GM06990 (cell line): Measurements from ENCODE around the gene HDLBP.

Experiments
- DNase-seq: peaks from one replicate; pipeline ENCODE4 v3.0.0-alpha.2; 2011; ENCODE audit not compliant: insufficient read length; ENCODE audit errors: extremely low read depth
- H3K27me3 ChIP-seq: replicated peaks from 2 replicates; pipeline ENCODE4 v1.6.0; 2011; ENCODE audit warnings: low read length; ENCODE audit not compliant: control insufficient read depth, insufficient read depth
- H3K36me3 ChIP-seq: 2 replicates; pipeline ENCODE4 v1.5.1; 2011; ENCODE audit warnings: low read length; ENCODE audit not compliant: control insufficient read depth, insufficient read depth
- H3K4me3 ChIP-seq: replicated peaks from 2 replicates; pipeline ENCODE4 v1.5.1; 2011; ENCODE audit warnings: low read depth, mild to moderate bottlenecking, control low read depth, low read length
- TF ChIP-seq, protein P1 (sequence below): IDR thresholded peaks from 2 replicates; pipeline ENCODE4 v1.5.1; 2011; ENCODE audit warnings: low read length, control low read depth, mild to moderate bottlenecking, inconsistent platforms; ENCODE audit not compliant: insufficient read depth, poor library complexity, severe bottlenecking

Gene HDLBP

DNA sequence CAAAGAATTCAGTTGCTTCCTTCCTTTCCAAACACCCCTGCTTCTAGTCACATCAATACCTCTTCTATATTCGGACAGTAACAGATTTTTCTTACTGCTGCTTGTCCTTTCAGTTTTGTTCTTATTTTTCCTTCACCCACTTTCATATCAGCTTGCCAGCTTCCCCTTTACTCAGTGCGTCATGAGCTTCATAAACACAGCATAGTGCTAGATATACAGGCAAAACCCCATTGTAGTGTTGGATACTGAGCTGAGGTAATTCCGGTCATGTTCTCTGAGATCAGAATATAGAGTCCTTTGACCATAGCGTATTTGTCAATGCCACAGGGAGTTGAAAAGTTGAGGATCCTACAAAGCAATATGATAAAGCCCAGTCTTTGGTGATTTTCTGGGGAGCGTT is 43.0 kb upstream of the HDLBP start:
- Histone ChIP-seq H3K4me3 (peak overlapping the region; percentile 94), H3K36me3 (peaks cover 7% of the 10 kb centered on the region), H3K27me3 (no peaks in the 10 kb centered on the region)
- DNase-seq: peak; percentile 66
- TF ChIP-seq, protein P1, sequence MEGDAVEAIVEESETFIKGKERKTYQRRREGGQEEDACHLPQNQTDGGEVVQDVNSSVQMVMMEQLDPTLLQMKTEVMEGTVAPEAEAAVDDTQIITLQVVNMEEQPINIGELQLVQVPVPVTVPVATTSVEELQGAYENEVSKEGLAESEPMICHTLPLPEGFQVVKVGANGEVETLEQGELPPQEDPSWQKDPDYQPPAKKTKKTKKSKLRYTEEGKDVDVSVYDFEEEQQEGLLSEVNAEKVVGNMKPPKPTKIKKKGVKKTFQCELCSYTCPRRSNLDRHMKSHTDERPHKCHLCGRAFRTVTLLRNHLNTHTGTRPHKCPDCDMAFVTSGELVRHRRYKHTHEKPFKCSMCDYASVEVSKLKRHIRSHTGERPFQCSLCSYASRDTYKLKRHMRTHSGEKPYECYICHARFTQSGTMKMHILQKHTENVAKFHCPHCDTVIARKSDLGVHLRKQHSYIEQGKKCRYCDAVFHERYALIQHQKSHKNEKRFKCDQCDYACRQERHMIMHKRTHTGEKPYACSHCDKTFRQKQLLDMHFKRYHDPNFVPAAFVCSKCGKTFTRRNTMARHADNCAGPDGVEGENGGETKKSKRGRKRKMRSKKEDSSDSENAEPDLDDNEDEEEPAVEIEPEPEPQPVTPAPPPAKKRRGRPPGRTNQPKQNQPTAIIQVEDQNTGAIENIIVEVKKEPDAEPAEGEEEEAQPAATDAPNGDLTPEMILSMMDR: no peak

DNA sequence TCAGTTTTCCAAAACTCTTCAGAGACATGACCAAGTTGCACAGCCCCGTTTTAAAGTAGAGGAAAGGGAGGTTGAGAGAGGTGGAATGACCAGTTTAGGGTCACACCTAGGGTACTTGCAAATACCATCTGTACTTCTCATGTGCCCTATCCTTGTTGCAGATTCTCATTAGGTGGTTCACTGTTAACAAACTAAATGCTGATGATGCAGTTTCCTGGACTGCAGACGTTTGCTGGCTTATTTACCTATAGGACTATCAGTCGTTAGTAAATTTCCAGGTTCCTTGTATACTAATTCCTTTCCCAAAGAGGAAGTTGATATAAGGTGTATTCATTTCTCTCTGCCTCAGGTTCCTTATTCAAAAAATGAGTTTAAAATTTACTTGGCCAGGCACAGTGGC is 42.1 kb upstream of the HDLBP start:
- DNase-seq: no peak
- peak overlapping the region; percentile 94 for H3K4me3 ChIP-seq
- TF ChIP-seq, protein P1: no peak
- peaks cover 7% of the 10 kb centered on the region for H3K36me3 ChIP-seq
- H3K27me3 ChIP-seq: no peaks in the 10 kb centered on the region

DNA sequence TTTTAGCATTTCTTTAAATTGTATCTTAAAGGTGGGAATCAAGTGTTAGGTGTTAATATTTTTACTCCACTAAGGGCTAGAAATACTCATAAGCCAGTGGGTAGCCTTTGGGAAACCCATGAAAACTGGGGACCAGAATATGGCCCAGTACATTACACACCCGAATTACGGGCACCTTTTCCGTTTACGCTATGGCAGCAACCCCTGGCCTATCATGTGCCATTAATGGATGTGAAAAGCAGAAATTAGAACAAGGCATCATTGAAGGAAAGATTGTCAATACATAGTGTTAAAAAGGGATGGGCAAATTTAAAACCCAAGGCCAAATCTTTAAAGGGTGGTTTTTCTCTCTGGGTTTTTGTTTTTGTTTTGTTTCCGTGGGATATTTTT is 41.4 kb upstream of the HDLBP start:
- peak overlapping the region; percentile 94 for H3K4me3 ChIP-seq
- DNase-seq: no peak
- H3K27me3 ChIP-seq: no peaks in the 10 kb centered on the region
- H3K36me3 ChIP-seq: peaks cover 7% of the 10 kb centered on the region
- TF ChIP-seq, protein P1: no peak

DNA sequence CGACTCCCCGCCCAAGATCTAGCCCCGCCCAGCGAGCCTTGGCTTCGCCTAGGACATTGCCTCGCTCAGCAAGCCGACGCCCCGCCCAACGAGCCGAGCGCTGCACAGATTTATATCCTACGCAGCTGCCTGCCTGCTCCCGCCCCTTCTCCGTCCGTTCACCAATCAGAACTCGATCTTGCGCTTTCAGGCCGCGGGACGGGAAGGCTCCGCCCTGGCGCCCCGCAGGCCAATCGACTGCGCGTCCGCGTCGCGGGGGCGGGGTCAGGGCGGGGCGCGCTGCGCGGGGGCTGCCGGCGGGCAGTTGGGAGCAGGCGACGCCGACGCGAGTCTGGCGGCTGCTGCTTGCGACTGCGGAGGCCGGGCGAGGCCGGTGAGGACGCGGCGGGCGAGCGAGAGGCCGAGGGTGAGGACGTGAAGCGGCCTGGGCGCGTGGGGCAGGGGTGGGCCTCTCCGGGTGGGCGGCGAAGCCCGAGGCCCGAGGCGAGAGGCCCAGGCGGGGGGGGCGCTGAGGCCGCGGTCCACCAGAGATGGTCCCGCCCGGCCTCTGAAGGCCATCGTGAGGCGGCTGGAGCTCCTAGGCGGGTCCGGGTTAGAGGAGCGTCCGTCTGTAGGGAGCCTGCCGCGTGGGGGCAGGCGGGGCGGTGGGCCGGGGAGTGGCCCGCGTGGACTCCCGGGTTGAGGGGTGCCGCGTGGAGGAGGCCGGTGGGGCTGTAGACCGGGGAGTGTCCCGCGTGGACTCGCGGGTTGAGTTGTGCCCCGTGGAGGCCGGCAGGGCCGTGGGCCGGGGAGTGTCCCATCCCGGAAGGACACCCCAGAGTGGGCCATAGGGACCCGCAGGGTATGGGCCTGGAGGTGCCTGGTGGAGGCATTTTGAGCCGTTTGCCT is 40.8 kb upstream of the HDLBP start, which contains the start of gene FARP2:
Gene FARP2, plus strand, starts transcription at position 303 of the 888 bp plus-strand sequence. CDS start 16,823 bp downstream, outside the sequence.
- TF ChIP-seq, protein P1: no peak
- no peaks in the 10 kb centered on the region for H3K27me3 ChIP-seq
- peak; percentile 97 for DNase-seq
- peak within 1 kb of the TSS; percentile 94 for H3K4me3 ChIP-seq
- peaks cover 9% of the 10 kb centered on the region for H3K36me3 ChIP-seq

DNA sequence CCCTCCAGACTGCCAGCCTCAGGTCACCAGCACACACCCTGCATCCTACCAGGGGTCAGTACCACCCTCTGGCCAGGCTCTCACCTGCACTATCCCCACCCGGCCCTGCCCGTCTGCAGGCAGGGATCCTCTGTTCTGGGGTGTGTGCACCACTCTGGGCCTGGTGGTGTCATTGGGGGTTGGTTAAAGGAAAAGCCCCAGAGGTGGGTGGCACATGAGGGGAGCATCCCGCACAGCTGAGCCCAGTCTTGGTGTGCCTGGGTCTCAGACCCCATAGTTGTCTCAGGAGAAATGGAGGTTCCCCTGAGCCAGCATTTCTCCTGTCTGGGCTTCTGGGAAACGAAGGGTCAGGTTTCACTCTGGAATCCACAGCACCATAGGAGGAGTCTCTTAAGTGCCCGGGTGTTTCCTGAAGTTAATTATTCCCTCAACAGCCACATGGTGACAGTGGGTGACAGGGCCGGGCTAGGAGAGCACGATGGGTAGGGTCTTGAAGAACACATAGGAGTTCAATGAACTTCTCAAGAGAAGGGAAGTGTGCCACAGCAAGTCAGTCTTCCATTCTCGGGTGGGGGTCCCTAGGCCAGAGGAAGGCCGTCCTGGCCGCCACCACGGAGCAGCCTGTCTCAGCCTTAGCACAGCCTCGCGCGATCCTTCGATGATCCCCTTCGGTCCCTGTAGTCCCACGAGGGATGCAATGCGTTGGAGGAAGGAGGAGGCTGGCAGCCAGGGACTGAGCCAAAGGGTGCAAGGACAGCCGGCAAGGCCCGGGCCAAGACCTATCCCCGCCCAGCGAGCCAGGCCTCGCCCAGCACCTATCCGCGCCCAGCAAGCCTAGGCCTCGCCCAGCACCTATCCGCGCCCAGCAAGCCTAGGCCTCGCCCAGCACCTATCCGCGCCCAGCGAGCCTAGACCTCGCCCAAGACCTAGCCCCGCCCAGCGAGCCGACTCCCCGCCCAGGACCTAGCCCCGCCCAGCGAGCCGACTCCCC is 39.5 kb upstream of the HDLBP start:
- DNase-seq: peak; percentile 76
- H3K4me3 ChIP-seq: no peak overlapping the region; the same call in 1 of the 2 replicates
- TF ChIP-seq, protein P1: no peak
- no peaks in the 10 kb centered on the region for H3K27me3 ChIP-seq
- peaks cover 19% of the 10 kb centered on the region for H3K36me3 ChIP-seq
